DMS53 (cell line): ENCODE data around the gene ATG5.

Experiments used
- DNase-seq: peaks from one replicate; lab custom pipeline; 2025; lab: John Stamatoyannopoulos, UW

The ATG5 gene

GRCh38 chr6:106220485-106220884, 105.1 kb downstream of the ATG5 start:
- DNase-seq, result no peak

DNA sequence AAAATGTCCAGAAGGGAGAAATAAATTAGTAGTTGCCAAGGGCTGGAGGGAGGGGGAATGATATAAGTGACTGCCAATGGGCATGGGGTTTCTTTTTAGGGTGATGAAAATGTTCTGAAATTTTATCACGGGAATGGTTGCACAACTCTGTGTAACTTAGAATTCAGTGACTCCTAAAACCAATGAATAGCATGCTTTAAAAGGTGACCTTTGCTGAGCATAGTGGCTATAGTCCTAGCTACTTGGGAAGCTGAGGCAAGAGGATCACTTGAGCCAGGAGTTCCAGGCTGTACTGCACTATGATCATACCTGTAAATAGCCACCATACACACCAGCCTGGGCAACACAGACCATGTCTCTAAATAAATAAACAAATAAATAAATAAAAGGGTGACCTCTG, 109.0 kb downstream of the ATG5 start:
- no peak for DNase-seq

DNA sequence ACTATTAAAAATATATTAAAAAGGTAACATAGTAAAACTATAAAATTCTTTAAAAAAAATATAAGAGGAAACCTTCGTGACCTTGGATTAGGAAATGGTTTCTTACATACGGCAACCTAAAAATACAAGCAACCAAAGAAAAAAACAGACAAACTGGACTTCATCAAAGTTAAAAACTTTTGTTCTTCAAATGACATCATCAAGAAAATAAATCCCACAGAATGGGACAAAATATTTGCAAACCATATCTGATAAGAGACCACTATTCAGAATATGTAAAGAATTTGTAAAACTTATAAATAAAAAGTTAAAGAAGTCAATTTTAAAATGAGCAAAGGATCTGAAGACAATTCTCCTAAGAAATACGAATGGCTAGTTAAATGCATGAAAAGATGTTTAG, 110.0 kb downstream of the ATG5 start:
- DNase-seq, result no peak

GRCh38 chr6:106214531-106214930, 111.0 kb downstream of the ATG5 start:
- DNase-seq, result no peak

- DNase-seq, result no peak
Measured at GRCh38 chr6:106213660-106214289, 111.8 kb downstream of the ATG5 start.

GRCh38 chr6:106212576-106212975, 113.0 kb downstream of the ATG5 start:
- no peak for DNase-seq

GRCh38 chr6:106206905-106207304, 118.7 kb downstream of the ATG5 start:
- no peak for DNase-seq

DNA sequence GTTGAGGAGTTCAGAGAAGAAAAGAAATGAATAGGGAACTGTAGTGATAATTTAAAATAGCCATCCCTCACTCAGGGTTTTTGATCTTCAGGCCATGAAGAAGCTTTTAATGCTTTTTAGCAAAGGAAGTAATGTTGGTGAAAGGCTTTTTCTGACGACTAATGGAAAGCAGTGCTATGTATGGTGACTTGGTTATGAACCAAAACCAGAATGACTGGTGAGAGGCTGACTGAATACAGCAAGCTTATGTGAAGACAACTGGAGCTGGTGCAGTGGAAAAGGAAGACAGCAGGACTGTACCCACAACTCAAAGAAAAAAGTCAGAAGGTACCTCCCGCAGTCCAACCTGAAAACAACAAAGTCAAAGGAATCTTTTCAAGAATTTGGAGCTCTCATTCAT, 120.6 kb downstream of the ATG5 start:
- no peak for DNase-seq

- DNase-seq, result no peak
Measured at GRCh38 chr6:106199998-106200397, 125.6 kb downstream of the ATG5 start.

DNA sequence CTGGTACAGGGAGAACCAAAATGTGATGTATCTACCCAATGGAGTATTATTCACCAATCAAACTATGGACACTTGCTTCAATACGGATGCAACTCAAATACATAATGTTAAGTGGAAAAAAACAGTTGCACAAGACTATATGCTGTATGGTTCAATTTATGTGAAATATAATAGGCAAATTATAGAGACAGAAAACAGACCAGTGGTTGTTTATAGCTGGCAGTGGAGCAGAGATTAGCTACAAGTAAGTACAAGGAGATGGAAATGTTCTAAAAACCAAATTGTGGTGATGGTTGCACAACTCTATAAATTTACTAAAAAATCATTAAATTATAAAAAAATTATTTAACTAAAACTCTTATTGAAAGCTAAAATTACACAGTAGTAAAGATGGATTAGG, 126.2 kb downstream of the ATG5 start:
- DNase-seq, result no peak

GRCh38 chr6:106197441-106197840, 128.1 kb downstream of the ATG5 start:
- DNase-seq, result no peak

DNA sequence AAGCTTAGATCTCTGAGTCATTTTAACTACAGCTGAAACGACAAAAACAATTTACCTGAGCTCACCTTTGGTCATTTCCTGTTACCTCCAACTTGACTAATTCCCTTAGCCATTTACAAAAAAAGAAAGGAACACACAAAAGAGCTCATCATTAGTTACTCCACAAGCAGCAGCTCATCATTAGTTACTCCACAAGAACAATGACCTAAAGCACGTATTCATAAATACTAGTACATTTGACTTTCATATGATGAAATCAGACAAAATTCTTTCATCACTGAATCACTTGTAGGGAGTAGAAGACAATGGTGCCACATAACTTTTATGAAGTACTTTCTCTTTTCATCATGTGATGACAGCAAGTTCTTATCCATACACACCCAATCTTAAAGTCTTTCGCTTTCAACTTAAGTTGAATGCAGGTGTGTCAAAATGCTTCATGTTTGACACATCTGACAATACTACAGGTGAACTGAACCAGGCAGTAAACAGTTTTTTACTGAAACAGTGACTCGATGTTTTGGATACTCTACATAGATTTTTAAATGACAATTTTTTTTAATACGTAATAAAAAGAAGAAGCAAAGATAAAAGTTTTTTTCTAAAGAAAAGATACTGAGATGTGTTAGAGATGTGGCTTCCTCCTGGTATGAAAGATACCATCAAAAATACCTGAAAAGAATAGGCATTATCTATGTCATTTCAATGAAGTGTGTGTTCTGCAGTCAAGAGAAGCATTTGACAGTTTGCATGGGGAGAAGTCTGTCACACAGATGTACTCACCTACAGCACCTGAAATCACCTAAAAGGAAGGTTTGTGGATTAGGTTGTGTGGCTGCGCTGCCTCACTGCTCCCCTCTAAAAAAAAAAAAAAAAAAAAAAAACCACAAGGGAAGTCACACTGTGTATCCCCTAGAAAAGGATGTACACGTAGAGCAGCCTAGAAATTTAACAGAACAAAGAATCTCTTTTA, 130.3 kb downstream of the ATG5 start:
- no peak for DNase-seq

- DNase-seq, result no peak
Measured at GRCh38 chr6:106192824-106193223, 132.7 kb downstream of the ATG5 start.

DNA sequence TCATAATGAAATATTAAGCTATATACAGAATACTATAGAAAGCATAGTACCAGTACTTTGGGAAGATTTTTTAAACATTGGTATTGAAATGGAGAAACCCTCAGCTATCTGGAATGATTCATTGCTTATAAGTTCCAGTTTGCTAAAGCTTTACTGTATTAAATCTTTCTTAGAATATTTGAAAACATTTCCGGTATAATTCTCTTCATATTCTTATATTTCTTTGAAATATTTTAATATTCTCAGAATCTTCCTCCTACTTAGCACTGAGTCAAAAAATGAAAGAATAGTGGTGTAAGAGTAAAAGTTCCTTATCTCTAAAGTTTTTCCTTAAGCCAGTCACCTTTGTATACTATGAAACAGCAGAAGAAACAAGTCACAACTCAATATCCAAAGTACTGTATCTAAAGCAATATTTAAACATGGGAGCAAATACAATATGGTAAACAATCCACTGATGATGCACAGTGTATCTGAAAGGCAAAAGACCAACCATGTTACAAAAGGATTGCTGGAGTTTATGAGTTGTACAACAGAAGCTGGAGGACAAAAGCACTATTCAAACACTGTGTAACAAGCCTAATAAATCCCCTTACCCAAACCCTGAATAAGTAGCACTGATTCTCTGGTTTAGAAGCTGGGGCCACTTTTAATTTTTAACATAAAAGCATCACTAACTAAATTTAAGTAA, 137.3 kb downstream of the ATG5 start:
- no peak for DNase-seq

GRCh38 chr6:106187424-106187982, 138.1 kb downstream of the ATG5 start:
- no peak for DNase-seq

- no peak for DNase-seq
Measured at GRCh38 chr6:106186714-106187113, 138.8 kb downstream of the ATG5 start.

- no peak for DNase-seq
Measured at GRCh38 chr6:106186172-106186571, 139.4 kb downstream of the ATG5 start.

GRCh38 chr6:106185615-106186014, 139.9 kb downstream of the ATG5 start:
- DNase-seq, result no peak

DNA sequence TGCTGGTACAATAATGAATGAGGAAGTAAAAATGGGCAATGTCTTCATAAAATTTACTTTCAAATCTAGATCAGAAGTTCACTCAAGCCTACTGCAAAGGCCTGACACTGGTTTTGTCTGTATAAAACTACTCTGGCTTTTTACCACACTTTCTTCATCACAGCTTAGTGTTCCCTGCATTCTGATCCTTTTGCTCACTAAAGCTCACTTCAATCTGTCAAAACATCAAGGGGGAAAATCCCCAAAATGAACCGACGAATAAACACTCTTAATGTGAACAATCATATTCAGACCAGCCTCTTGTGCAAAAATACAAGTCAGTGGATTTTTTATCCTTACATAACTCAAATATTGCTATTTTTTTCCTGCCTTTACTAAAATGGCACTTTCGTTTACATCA, 140.9 kb downstream of the ATG5 start:
- DNase-seq, result no peak

DNA sequence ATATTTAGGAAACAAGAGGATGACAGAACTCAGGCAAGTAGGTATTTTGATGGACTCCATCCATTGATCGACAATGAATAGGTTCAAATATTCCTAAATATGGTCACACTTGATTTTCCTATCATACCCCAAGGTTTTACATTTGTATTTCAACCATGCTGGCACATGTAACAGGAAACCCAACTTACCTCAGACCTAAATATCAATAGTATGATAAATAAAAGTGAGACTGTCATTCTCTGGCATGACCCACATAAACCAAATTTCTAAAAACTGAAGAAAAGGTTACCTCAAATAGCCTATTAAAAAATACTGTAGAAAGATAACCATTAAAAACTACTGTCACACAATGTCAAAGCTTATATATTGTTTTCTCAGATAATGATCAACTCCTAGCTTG, 142.1 kb downstream of the ATG5 start:
- DNase-seq, result no peak

DNA sequence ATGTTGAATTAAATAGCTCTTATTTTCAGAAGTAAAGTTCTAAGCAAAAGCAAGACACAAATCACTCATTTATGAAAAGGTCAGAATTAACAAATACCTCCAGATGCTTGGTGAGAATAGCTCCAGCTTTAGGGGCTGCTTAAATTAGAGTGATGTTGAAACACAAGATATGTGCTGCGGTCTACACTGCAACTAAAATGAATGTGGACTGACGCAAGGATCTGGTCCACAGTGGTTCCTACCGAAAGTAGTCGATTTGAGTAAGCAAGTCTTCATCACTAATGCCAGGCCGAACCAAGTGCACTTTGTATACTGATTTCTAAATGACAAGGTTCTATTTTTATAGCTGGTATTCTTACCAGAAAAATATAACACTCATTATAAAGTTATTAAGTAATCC, 143.1 kb downstream of the ATG5 start:
- DNase-seq, result no peak

GRCh38 chr6:106181664-106182418, 143.7 kb downstream of the ATG5 start:
- DNase-seq, result no peak
